Lower leg skin (tissue), 4 donors: ENCODE measurements around the gene GIMAP8. TPM values are rescaled to one million over a fixed set of nuclear protein-coding genes. Genes with fewer than 3 reads are reported as not detected.

ENCODE experiments used
- DNase-seq, 2 donors: peaks; one replicate each; pipeline ENCODE4 v3.0.0-alpha.2; 2019; ENCODE audit warnings: low spot score in 2 of 2
- H3K4me3 ChIP-seq: fragments of 200-600 bp; sonication (generic); 2 replicates; pipeline ENCODE4 v1.5.1; 2017; ENCODE audit warnings: mild to moderate bottlenecking, low read depth; ENCODE audit not compliant: poor library complexity, severe bottlenecking
- POLR2A ChIP-seq, 2 donors: fragments of 450-650 bp; IDR thresholded peaks; one replicate each; pipeline ENCODE4 v1.6.1; 2016 to 2017; ENCODE audit warnings: antibody characterized with exemption in 2 of 2, mild to moderate bottlenecking in 1 of 2, moderate library complexity in 1 of 2
- WGBS, 2 donors: methylation state at CpG; one replicate each; pipeline ENCODE4 v1.1.5; 2018; 5-methylcytosine and 5-hydroxymethylcytosine counted together
- intact Hi-C: fragments of 100-400 bp; cut with DNase I; formaldehyde crosslinking; loops from one replicate; pipeline ENCODE4 v1.15.0; 2023; ENCODE audit warnings: low total_unique reads
- total RNA-seq, 4 donors: library from RNA; depleted of rRNA; stranded (reverse); fragments of >200 nt; gene quantifications; one replicate each; pipeline ENCODE4 v1.1.0, GENCODE V29; 2016
- TF ChIP-seq, protein P1 (sequence below), 3 donors: fragments of 450-650 bp; IDR thresholded peaks; one replicate each; pipeline ENCODE4 v1.5.1; 2016; ENCODE audit warnings: antibody characterized with exemption in 3 of 3, mild to moderate bottlenecking in 3 of 3, moderate library complexity in 2 of 3

The GIMAP8 gene
- total RNA-seq, 4 donors from 2014 or later = 2.3 to 10.7 (median 3.4) TPM

DNA sequence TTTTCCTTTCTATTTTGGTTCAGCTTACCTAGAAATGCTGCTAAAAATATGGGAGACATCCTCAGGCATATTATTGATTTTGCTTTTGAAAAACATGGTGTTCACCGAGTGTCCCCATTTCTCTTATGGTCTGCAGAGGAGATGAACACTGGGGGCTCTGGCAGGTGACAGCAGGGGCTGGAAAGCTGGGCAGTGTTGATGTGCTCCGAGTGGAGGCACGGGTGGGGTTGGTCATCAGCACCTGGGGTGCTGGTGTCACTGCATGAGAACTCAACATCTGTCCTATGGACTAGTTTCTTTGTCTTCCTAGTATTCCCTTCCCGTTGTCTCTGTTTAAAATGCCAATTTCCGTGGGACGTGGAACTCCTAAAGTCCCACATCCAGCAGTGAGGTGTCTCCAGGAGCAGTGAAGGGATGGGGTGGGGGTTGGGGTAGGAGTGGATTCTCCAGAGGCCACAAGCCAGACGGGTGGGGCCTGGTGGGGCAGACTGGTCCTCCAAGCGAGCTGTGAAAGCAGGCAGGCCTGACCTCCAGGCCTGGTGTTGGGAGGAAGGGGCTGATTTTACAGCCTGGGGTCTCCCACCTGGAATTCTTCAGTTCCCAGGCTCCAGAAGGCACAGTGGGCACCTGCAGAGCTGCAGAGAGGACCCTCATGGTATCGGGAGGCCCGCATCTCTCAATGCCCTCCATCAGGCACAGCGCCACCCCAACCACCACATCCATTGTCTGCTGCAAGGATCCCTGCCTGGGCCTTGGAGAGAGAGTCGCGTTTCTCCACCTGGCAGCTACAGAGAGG, 46.9 kb upstream of the GIMAP8 start:
- intact Hi-C loops = no loop called here
- no peak overlapping the region for H3K4me3 ChIP-seq
- WGBS, 2 donors = 86 to 88% methylated on average over 13 of the region's 13 CpGs
- DNase-seq = peak in 1 of 2 donors; percentile 85
- no peak for TF ChIP-seq POLR2A (IDR thresholded peaks at IDR 0.05)
- TF ChIP-seq, protein P1, sequence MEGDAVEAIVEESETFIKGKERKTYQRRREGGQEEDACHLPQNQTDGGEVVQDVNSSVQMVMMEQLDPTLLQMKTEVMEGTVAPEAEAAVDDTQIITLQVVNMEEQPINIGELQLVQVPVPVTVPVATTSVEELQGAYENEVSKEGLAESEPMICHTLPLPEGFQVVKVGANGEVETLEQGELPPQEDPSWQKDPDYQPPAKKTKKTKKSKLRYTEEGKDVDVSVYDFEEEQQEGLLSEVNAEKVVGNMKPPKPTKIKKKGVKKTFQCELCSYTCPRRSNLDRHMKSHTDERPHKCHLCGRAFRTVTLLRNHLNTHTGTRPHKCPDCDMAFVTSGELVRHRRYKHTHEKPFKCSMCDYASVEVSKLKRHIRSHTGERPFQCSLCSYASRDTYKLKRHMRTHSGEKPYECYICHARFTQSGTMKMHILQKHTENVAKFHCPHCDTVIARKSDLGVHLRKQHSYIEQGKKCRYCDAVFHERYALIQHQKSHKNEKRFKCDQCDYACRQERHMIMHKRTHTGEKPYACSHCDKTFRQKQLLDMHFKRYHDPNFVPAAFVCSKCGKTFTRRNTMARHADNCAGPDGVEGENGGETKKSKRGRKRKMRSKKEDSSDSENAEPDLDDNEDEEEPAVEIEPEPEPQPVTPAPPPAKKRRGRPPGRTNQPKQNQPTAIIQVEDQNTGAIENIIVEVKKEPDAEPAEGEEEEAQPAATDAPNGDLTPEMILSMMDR (IDR thresholded peaks at IDR 0.05) = no peak

DNA sequence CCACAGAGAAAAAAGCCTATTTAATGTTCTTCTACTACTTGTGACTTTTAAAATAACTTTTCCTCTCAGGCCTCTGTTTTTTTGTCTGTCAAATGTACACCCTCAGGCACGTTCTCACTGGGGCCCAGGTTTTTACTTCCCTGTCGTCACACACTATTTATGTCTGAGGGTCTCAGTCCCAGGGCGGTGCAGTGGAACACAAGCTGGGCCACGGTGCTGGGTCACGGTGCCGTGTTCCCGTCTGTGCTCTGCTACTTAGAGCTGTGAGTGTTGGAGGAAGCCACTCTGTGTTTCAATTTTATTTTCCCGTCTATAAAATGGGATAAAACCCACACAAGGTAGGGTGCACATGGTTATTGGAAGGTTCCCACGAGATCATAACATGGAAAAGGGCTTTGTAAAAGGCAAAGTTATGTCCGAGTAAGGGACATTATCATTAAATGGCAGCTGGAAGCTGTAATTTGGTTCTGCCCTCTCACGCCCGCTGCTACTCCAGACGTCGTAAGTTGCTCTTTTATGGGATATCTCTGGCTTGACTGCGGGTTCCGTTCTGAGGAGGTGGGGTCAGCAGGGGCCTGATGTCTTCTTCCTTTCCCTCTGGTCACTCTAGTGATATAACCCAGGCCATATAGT, 46.1 kb upstream of the GIMAP8 start:
- peak overlapping the region; percentile 52 for H3K4me3 ChIP-seq
- 44 to 46% methylated on average over 16 of the region's 16 CpGs for WGBS, 2 donors
- intact Hi-C loops = no loop called here
- TF ChIP-seq POLR2A (IDR thresholded peaks at IDR 0.05) = no peak
- TF ChIP-seq, protein P1 (IDR thresholded peaks at IDR 0.05) = no peak
- DNase-seq = peak in 1 of 2 donors; percentile 83

DNA sequence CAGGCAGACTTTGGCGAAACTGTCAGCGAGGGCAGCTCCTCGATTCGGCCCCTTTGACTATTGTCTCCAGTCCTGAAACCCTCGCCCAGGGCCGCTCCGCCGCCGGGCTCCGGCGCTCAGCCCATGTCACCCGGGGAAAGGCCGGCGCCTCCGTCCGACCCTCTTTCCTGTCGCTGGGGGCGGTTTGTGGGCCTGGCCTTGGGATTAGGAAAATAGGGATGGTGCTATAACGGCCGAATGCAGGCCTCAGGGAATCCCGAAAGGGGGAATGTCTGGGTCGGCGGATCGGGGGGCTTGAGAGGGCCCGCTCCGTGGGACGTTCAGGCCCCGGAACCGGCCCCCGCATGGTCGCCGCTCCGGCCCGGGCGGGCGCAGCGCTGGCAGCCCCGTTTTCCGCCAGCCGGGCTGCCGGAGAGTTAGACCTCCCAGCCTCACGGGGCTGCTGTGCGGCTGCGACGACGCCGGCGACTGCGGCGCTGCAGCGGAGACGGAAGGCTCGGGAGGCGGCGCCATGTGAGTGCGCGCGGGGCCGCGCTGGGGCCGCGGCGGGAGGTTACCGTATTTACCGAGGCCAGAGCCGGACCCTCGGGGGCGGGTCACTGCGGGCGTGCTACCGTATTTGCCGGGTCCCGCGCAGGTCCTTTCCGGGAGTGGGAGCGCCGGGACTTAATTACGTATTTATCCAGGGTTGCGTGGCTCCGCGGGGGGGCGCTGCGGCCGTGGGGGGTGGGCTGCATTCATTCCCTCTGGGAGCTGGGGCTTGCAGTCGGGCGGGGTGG, 45.4 kb upstream of the GIMAP8 start:
- WGBS, 2 donors = 1 to 3% methylated on average over 44 to 49 of the region's 86 CpGs
- DNase-seq = peak; percentile 85 to 98
- intact Hi-C loops = no loop called here
- TF ChIP-seq, protein P1 (IDR thresholded peaks at IDR 0.05) = no peak
- no peak for TF ChIP-seq POLR2A (IDR thresholded peaks at IDR 0.05)
- H3K4me3 ChIP-seq = peak overlapping the region; percentile 52

DNA sequence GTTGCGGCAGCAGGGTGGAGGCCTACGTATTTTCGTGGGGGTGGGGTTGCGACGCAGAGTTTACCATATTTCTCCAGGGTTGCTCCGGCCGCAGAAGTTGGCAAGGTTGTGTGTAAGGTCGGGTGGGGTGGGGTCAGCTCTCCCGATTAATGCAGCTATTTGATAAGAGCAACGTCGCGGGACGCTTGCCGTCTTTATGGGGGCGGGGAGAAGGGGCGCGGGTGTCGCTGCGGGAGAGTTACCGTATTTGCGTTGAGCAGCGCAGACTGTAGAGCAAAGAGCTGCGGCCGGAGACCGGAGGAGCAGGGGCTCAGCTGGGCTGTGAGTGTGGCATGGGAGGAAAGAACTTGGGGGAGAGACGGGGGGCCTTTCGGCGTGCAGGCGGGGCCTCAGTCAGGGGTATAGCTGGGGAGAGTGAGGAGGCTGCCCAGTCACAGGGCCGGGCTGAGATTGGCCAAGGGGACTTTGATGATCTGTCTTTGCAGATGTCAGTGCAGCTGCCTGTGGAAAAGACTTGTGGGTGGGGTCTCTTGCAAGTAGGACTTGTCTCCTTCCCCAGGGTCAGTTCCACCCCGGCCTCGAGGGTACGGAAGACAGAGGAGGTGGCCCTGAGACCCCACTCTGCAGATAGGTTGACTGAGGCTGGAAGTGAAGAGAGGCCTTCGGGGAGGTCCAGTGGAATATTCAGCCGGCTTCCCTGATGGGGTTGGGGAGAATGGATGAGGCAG, 44.7 kb upstream of the GIMAP8 start:
- intact Hi-C loops = no loop called here
- peak; percentile 30 to 90 for DNase-seq
- 6 to 8% methylated on average over 33 to 35 of the region's 35 CpGs for WGBS, 2 donors
- no peak for TF ChIP-seq POLR2A (IDR thresholded peaks at IDR 0.05)
- TF ChIP-seq, protein P1 (IDR thresholded peaks at IDR 0.05) = no peak
- peak overlapping the region; percentile 52 for H3K4me3 ChIP-seq

DNA sequence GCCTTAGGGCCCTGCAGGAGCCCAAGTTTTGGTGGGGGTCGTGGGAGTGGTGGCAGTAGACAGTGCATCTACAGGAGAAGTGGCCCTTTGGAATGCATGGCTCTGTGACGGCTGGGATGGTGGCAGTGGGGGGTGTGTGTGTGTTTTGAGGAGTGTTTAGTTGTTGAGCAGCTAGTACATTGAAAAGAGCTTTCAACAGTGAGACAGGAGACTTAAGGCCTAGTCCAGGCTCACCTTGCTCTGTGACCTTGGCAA, 44.2 kb upstream of the GIMAP8 start:
- DNase-seq = peak in 1 of 2 donors; percentile 85
- TF ChIP-seq, protein P1 (IDR thresholded peaks at IDR 0.05) = no peak
- no peak for TF ChIP-seq POLR2A (IDR thresholded peaks at IDR 0.05)
- 19 to 32% methylated on average over 2 of the region's 2 CpGs for WGBS, 2 donors
- no peak overlapping the region for H3K4me3 ChIP-seq
- intact Hi-C loops = no loop called here
